Measurements from ENCODE around the gene HLTF. TPM values are rescaled to one million over a fixed set of nuclear protein-coding genes. Genes with fewer than 3 reads are reported as not detected.

The HLTF gene
- total RNA-seq, 1 experiment from 2014 or later: 92.8 TPM

DNA sequence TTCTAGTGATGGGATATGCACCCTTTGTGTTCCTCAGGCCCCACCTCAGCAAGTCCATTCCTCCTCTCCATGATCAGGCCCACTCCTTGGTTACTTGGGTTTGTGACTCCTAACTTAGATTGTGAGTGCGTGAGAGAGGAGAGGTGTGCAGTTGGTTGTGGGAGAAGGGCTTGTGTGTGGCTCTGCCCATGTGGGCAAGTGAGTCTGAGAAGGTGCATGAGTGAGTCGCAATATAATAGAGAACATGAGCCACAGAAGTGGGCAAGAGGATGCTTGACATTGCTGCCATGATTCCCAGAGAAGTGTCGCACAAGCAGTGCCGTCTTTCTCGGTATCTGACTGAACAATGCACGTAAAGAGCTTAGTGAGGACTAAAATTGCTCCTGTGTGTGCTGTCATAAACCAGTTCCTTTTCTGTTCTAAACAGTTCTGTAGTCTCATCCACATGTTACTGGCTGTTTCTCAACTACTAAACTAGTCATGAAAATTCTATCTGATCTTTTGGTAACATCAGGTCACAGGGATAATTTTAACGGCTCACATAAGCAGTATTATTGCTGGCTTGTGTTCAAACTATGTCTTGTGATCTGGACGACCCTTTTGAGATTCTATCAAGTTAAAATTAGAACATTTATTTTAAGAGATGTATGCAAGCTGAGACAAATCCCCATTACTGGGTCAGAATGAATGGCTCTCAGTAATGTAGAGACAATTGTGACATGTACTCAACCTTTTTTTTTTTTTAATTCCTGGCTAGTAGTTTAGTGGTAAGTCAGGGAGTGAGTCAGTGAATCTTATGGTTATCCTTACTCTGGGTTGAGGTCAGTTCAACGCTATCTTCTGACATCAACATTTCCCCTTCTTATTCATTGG, 69.4 kb downstream of the HLTF start:
- DNase-seq (ENCODE audit: low read depth): peak; percentile 86

DNA sequence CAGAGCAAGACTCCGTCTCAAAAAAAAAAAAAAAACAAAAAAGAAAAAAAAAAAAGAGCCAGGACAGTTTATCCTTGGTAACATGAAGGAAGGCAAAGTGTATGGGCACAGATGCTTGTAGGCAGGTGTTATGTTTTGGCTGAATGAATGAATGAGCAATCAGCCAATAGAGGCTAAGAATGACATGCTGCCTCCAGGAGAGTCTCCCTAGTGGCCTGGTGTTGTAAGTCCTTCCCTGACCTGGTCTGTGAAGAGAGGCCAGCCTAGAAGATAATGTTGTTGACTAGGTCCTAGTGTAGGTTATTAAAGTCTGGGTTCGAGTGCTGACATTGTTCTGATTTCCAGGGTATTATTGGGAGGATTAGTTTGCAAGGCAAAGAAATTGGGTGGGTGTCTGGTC, 70.1 kb downstream of the HLTF start:
- no peak for DNase-seq (ENCODE audit: low read depth)

DNA sequence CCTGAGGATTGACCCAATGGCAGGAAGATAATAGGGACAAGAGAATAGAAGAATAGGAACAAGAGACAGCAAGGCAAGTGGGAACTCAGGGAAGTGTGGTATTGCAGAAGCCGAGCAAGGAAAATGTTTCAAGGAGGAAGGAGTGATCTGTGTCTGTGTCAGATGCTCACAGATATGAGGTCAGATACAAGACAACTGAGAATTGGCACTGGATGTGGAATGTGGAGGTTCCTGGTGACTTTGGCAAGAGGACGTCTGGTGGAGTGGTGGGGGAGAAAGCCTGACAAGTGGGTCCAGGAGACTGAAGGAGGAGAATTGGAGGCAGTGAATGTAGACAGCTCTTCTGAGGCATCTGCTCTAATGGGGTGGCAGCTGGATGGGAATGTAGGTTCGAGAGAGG, 70.9 kb downstream of the HLTF start:
- no peak for DNase-seq (ENCODE audit: low read depth)

DNA sequence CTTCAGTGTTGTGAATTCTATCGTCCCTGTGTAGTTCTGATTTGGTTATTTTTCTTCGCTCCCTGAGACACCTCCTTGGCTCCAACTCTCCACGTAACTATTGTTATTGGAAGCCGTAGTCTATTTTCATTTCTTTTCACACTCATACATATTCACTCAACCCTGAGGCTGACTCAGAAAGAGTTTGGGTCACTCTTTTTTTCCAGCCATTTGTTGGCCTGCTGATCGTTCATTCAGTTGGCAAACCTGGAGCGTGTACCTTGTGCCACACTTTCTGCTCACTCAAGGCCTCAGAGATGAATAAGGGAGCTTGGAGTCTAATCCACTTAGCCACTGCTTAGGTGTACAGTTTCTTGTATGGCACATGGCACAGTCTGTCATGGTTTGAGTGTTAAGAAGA, 72.6 kb downstream of the HLTF start:
- DNase-seq (ENCODE audit: low read depth): no peak

DNA sequence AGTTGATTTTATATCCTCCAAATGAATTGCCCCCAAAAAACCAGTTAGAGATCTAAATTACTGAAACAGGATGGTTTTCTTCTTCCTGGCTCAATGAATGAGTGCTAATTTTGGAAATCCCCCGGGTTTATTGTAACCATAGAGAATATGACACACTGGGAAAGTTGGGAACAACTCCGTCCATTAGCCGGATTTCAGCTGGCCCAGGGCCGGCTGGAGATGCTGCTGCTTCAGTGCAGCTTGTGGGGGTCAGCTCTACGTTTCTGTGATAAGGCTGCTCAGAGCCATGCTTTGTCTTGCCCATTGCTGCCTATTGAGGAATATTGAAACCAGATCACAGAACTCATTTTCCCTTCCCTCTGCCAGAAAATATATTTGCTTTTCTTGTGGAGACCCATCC, 74.7 kb downstream of the HLTF start:
- no peak for DNase-seq (ENCODE audit: low read depth)

DNA sequence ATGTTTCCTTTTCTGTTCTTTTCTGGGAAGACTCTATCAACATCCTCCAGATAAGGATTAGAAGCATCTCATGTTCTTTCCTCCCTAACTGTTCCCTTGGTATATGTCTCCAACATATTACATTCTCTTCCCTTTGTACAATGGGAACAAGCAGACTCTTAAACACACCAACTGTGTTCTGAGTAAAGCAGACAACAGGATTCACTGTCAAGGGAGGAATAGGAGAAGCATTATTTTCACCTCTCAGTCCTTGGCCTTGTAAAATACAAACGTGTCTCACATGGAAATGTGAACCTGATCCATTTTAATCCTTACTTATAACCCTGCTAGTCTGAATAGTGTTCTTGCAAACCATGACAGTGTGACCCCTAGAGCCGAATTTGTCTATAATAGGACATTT, 75.4 kb downstream of the HLTF start:
- no peak for DNase-seq (ENCODE audit: low read depth)

DNA sequence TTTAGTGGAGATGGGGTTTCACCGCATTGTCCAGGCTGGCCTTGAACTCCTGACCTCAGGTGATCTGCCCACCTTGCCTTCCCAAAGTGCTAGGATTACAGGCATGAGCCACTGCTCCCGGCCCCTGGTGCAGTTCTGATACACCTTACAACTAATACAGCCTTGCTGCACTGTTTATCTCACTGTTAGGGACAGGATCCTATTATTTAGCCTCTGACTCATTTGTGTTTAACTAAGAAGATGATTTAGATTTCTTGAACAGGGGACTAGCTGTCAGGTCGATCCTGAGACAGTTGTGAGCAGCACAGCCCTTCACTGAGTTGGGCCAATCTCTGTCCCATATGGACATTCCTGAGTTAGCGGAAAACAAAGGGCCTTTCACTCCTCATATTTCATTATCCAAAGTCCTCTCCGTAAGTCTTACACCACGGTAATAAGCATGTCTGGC, 75.8 kb downstream of the HLTF start:
- DNase-seq (ENCODE audit: low read depth): peak; percentile 10

DNA sequence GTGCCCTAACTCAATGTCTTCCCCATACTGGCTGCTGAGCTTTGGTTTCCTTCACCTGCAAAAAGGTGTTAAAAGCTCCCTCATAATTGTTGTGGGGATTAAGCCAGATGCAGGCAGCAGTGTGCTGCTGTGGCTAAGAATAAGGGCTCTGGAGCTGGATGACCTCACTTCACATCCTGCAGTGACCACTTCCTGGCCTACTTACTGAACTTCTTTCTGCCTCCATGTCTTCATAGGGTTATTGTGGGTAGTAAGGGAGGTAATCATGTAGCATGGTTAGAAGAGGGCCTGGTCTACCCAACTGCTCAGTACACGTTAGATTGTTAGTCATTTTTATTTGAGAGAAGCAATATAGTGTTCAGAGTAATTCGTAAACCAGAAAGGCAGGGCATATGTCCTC, 76.6 kb downstream of the HLTF start:
- peak; percentile 34 for DNase-seq (ENCODE audit: low read depth)

DNA sequence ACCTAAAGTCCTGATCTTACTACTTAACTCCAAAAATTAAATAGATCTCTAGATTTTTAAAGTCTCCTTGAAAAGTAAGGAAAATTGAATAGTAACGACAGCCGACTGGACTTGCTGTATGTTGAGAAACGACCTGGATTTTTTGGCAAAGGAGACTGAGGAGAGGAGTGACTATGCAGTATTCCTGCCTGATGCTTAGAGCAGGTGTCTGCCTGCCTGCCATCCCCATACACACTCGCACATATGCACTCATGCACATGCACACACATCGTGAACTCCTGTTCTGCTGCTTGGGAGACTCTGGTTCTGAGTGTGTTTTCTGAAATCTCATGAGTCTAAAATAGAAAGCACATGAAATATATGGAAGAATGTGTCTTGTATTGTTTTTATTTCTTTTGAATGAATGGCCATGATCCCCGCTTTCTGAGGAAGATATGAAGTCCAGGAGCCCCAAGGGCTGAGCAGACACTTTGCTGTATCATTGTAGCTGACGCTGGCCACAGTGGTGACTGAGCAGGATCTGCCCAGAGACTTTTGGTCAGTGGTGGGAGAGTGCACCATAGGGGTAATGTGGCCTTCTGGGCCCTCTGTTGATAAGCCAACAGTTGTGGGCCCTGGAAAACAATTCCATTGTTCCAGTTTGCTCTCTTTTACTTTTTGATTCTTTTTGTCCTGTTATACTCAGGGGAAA, 78.6 kb downstream of the HLTF start:
- no peak for DNase-seq (ENCODE audit: low read depth)

DNA sequence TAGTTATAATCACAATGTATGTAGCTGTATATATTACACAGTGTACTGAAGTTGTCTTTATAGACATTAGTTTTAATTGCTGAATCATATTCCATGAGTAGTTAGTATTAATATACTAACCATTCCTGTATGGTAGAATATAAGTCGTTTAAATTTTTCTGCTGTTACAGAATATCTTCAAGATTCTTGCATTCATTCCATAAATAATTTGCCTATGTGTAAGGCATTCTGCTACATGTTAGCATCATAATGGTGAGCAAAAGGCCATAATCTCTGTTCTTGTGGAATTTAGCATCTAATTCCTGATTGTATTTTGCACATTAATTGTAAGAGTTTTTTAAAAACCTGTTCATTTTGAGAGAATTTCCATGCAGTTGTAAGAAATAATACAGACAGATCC, 80.9 kb downstream of the HLTF start:
- DNase-seq (ENCODE audit: low read depth): no peak

DNA sequence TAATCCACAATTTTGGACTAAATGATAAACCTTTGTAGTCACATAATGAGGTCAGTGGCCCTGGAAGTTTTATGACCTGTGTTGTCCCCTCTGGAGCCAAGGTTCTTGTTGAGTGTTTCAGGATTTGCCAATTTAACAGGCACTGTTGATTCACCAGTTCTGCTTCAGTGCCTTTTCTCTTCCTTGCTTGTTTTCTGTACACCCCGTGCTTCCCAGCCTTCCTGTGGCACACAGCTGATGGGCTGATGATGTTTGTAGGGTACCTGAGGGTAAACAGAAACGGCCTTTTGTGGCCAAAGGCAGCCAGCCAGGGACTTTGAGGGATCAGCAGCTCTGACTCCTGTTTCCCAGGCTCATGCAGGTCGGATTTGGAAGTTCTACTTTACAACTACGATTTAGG, 81.7 kb downstream of the HLTF start:
- DNase-seq (ENCODE audit: low read depth): no peak

DNA sequence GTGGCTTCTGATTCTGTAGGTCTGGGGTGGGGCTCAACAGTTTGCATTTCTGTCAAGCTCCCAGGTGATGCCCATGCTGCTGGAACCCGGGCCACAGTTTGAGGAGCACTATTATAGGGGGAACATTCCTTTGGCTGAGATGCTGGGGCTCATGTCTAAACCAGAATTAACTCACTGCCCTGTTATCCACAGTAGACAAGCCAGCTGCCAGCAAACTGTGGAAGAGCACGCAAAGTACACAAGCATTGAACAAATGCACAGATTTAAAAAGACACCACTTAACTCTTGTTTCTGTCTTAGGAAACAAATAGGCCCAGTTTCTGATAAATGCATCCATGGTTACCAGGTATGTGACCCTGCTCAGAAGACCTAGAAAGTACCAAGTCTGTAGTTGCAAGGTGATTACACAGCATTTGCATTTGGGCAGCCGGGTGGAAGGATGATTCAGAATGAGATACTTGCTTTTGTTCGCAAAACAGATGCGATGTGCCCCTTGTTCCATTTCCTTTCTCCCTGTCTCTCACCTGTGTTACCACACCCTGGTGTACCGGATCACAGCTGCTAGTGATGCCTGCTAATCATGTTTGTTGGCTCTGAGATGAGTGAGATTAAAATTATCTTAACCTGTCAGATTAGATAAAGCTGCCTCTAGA, 82.6 kb downstream of the HLTF start:
- no peak for DNase-seq (ENCODE audit: low read depth)

DNA sequence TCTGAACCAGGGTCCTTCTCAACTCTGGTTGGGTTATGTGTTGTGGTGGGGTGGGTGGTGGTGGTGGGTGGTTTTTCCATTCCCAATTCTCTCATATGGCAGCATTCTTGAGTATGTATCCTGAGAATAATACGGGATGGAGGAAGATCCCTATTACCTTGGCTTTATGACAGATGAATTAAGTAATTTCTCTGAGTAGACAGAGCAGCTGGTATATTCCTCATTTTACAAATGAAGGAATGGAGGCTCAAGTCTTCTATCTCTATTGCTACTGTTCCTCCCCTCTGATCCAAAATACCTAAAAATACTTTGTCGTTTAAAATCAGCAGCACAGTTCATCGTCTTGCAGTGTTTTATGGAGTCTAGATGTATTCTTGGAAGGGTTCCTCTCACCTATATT, 84.6 kb downstream of the HLTF start:
- no peak for DNase-seq (ENCODE audit: low read depth)

DNA sequence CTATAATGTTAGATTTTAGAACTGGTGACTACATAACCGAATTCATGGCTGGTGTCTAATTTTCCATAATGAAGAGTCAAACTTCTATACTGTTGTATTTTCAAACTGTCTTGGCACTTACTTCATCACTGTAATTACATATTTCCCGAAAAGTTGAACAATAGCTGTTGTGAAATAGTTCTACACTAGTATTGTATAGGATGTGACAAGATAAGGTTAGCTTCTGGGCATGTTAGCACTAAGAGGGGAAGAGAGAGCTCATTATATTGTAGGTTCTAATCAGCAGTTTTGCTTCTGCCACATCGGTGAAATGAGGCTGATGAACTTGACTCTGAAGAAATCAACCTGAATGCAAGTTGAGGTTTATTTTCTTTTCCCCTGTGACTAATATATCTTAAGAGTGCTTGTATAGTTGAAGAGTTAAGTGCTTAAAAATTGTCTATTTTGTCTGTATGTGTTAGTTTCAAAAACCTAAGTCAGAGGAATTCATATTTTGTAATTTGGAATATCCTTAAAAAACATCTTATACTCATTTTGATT, 86.1 kb downstream of the HLTF start:
- no peak for DNase-seq (ENCODE audit: low read depth)

DNA sequence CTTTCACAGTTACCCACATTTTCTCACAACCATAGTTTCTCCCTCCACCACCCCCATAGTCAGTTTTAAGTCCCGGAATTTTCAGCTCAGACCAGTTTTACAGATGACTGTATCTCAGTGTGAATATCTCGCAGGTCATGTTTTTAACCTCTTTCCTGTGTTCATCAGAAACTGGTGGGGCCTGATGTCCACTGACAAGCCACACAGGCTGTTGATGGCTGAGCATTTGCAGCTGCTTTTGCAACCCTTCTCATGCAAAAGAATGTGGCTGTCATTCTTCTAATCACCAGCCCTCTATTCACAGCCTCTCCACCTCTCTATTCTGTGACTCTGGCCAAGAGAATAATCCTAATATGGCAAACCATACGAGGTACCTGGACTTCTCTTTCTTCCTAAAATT, 86.5 kb downstream of the HLTF start:
- DNase-seq (ENCODE audit: low read depth): no peak

DNA sequence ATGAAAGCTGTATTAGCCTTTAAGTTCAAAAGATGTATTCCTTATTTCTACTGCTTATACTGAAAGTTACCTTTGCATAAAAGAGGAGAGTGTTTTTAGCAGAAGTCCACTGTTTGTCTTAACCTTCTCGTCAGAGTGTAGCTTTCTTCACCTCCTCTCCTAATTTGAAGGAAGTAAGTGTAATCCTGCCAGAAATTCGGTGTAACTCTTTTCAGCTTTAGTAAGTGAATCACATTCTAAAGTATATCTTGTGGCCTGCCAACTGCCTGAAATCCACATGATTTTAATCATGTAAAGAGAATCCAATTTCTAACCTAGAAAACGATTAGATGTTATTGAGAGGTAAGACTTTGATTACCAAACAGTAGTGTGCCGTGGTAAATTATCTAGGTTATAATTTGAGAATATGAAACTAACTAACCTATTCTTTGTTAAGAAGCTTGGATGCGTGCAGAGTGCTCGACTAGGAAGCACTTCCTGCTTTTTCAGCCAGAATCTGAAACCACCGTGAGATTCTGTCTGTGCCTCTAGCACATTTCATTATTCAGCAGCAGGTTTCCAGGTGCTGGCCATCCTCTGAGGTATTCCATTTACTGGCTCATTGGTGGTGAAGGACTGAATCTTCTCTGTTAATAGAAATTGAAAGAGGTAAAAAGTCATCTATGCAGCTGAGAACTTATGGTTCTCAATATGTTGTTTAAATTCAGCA, 87.5 kb downstream of the HLTF start:
- no peak for DNase-seq (ENCODE audit: low read depth)

DNA sequence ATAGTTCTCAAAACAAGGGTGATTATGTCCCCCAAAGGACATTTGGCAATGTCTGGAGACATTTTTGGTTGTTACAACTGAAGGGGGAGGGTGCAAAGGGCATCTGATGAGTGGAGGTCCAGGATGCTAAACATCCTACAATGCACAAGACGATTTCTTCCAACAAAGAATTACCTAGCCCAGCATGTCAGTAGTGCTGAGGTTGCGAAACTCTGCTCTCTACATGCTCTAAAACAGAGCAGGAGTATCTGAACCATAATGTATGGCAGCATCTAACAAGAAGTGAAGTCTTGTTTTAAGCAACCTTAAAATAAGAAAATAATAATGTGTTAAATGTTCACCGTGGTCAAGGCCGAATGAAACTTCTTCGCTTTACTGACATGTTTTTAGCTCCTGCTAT, 88.0 kb downstream of the HLTF start:
- DNase-seq (ENCODE audit: low read depth): no peak

DNA sequence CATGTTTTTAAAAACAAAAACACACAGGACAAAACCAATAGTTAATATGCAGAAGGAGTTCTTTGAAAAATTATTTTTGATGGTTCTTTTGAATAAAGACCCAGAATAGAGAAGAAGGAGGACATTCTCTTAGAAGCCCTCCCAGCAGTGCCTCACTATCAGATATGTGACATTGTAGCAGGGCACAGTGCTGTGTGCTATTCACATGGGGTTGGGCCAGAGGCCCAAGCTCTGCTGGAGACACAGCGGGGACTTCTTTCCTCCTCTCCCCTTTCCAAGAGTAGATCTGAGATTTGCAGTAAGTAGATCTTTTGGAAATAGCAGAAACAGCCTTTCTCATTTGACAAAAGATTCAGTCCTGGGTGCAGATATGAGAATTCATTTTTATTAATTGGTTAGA, 88.7 kb downstream of the HLTF start:
- DNase-seq (ENCODE audit: low read depth): no peak

DNA sequence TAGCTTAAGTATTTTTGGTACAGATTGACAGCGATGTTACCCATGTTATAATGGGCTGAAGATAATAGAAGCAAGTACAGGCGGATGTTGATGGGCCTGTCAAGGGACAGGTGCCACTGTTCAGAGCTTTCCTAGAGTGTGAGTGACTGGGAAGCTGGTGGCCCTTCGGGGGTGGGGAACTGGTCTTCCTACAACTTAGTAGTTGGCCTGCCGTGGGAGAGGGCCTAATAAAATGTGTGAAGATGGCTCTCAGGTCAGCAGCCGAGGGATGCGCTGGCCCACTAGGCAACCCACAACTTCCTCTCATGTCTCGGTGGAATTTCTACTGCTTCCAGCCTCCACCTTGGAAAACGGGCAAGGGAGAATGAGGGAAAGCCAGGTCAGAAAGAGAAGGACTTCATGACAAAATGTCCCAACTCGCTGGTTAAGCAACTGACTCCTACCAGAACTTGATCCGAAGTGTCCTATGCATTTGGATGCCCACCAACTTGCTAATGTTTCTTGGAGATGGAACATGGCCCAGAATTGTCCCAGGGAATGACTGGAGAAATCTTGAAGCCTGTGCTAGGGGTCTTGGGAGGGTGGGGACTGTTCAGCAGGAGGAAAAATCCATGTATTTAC, 93.6 kb downstream of the HLTF start:
- DNase-seq (ENCODE audit: low read depth): no peak

DNA sequence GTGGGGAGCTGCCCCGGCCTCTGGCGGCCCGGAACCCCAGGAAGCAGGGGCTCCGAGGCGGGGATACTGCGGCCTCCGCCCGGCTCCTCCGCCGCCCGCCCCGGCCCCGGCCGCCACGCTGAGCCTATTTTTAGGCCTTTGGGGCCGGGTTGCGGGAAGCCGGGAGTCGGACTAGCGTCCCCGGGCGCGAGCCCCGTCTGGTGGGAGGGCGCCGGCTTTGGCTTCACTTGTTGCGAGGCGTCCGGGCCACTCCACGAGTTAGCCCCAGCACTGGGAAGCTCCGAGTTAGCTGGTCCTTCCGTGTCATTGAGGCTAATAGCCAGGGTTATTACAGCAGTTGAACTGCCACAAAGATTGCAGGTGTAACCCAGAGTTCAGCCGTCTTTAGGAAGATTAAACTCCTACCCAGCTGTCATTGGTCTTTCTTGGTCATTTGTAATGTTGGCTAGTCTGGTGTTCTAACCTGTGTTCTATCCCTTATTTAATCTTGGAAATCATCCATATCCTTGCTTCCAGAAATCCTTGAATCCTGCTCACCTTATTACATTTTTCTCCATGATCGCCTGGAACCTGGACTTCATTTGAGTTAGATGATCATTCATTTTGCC, 94.2 kb downstream of the HLTF start:
- DNase-seq (ENCODE audit: low read depth): peak; percentile 49

Data from RPMI7951 (cell line).